GM19324 (cell line): Measurements from ENCODE around the gene TLE3.
A peak's percentile ranks its signal among the peaks of the same experiment; 100 is the strongest.

Source experiments
- ATAC-seq: cut with Tn5 transposase; IDR thresholded peaks from one replicate; pipeline ENCODE4 v1.9.1; 2021; ENCODE audit warnings: mild to moderate bottlenecking, moderate library complexity; ENCODE audit not compliant: unreplicated experiment, low FRiP score

TLE3 gene

DNA sequence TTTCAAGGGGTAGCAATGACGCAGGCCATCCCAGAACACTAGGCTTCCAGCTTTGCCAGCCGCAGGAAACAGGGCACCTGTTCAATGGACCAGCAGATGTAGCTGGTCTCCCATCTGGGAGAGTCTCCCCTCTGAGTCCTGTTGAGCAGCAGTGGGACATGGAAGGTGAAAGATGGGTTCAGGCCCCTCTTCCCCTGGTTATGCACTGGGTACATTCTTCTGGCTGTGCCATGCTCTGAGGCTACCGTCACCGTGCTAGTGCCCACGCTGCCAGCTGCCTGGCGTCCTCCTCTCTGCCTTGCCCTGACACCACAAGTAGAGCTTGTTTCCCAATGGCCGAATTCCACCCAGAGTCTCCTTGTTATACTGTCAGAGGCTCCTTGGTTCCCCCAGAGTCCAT lies 63.1 kb downstream of the TLE3 start:
- ATAC-seq: no peak

DNA sequence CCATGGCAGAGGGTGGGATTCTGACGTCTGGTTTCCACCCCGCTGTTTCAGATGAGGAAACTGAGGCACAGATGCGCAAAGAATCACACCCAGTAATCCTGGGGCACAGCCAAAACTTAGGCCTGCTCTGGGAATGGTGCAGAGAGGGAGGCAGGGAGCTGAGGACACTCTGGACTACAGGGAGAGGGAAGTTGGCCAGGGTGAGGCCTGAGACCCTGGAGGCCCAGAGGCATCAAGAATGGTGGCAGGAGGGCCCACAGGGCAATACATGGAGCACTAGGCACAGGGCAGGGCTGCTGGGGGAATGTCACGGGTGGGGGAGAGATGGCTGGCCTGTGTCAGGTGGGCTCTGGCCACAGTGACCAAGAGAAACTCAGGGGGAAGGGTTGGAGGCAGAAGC lies 63.6 kb downstream of the TLE3 start:
- ATAC-seq: no peak

DNA sequence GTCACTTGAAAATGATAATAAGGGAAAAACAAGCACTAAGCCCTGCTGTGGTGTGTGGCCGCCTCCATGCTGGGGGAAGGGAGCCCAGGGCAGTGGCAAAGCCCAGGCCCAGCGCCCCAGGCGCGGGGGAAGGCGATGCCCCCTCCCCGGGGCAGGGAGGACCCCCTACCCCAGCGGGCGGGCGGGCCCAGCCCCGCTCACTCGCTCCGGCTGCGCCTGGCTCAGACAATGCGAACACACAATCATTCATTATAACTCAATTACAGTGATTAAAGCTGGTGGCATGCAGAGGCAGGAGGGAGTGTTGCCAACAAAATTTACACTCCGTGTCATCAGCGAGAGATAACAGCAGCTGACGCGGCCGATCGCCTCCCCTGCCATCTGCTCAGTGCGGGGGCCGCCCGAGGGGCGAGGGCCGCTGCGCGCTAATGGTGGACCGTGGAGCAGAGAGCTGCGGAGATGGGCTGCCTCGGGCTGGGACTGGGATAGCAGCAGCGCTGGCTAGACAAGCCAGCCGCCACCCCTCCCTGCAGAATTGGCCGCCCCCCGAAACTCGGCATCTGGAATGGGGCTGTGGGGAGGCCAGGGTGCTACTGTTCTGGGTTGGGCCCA lies 64.1 kb downstream of the TLE3 start:
- ATAC-seq: no peak

DNA sequence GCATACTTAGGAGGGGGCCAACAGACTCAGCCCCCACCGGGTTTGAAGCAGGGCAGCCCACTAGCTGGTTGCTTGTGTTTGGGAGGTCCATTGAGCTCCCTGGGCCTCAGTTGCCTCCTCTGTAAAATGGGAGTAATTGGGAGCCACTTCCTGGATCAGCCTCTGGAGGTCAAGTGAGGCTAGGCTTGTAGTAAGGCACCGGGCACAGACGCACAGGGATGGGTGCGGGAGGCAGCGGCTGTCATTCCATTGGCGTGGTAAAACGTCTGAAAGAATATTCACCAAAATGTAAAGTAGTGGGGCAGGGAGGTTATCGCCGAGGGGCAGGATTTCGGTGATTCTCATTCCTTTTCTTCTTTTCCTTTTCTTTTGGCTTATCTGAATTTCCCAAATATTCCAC lies 64.6 kb downstream of the TLE3 start:
- ATAC-seq: no peak

DNA sequence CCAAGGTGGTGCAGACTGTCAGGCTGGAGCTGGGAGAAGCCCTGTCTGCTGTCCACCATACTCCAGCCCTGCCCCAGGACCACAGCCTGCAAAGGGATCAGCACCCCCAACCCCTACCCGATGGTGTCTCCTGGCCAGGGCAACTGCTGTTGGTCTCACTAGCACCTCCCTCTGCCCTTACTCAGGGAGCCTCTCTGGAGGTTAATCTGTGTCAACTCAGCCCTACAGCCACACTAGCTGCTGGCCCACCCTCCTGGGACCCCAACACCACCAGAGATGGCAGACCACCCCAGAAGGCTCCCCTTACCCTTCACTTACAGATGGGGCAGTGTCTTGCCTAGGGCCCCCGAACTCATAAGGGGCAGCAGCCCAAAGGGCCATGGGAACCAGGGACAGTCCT lies 65.2 kb downstream of the TLE3 start:
- ATAC-seq: no peak

DNA sequence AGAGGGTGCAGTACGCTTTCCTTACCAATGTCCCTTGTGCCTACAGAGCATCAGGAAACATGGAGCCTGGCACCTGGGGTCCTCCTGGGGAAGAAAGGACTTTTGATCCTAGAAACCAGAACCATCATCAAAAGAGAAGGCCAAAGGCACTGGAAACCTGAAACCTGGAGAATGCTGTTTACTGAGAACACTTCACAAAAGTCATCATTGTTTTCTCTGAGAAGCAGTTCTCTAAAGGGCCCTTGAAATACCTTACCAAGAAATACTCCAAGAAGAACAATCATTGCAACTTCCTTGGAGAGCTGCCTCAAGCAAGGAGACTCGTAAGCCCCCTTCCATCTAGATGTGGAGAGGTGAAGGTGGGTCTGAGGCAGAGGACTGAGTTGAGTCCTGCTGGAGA lies 66.0 kb downstream of the TLE3 start:
- ATAC-seq: no peak

DNA sequence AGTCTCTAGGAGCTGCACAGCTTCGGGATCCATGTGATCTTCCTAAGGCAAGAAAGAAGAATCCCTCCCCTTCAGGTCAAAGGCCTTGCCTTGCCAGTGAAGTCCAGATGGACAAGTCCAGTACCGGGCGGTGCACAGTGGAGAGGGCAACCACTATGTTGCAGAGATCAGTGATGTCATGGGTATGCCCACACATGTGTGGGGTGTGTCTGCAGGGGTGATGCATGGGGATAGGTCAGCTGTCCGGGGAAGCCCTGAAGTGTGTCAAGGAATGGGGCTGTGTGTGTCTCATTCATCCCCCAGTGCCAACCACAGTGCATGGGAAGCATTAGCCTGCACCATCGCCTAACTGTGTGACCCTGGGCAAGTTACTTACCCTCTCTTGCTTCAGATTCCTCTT lies 66.5 kb downstream of the TLE3 start:
- no peak for ATAC-seq

DNA sequence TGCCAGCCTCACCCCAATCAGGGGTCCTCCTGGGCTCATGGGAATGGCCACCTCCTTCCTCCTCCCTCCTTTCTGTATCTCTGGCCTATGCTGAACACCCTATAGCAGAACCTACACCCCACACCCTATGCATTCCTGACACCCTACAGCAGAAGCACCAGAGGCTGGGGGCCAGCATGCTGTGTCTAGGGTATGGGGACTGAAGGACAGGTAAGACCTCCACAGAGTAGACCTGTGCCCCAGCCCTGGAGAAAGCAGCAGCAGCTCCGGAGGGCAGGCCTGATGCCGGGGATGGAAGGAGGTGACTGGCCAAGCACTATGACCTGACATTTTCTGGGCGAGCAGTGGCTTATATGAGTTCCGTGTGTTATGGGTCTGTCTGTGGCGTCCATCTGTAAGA lies 66.9 kb downstream of the TLE3 start:
- no peak for ATAC-seq

DNA sequence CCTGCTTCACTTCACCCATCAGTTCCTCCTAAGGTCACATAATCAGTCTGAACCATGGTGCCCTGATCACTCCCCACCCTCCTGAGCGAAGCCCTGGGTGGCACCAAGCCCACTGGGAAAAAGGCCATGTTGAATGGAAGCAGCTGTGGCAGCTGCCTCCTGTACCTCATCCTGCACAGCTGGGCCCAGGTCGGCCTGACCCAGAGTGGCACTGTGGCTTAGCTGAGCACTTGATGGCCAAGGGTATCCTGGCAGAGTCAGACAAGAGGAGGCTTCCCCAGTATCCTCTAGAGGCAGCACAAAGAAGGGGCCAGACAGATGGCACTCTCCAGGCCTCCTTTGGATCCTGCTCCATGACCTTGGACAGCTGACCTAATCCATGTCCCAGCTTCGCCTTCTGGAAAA lies 68.4 kb downstream of the TLE3 start:
- no peak for ATAC-seq

DNA sequence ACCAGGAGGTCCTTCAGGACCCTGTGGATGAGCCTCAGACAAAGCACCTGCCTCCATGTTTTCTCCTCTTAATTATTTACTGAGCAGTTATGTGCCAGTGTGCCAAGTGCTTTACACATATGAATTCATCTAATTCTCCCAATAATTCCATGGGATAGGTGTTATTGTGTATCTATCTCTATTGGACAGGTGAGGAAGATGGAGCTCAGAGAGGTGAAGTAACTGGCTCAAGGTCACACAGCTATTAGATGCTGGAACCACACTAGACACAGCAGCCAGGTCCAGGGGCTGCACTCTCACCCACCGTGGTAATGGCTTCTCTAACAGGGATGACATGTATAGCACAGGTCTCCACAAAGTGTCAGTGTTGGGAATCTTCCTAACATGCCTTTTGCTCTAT lies 70.2 kb downstream of the TLE3 start:
- ATAC-seq: no peak

DNA sequence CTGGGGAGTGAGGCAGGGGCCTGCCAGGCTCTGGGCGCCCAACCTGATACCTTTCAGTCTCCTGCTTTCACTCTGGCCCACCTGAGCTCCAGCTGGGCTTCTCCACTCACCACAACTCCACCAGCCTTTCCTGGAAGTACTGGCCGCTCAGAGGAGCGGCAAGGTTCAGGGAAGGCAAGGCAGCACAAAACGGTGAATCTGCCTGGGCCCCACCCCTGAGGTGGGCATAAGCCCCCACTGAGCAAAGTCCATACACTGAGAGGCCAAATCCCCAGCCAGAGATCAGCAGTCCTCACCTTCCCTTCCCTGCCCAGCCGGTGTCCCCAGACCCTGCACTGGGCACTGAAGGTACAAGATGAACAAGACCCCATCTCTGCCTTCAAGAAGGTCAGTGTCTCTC lies 70.7 kb downstream of the TLE3 start:
- no peak for ATAC-seq

DNA sequence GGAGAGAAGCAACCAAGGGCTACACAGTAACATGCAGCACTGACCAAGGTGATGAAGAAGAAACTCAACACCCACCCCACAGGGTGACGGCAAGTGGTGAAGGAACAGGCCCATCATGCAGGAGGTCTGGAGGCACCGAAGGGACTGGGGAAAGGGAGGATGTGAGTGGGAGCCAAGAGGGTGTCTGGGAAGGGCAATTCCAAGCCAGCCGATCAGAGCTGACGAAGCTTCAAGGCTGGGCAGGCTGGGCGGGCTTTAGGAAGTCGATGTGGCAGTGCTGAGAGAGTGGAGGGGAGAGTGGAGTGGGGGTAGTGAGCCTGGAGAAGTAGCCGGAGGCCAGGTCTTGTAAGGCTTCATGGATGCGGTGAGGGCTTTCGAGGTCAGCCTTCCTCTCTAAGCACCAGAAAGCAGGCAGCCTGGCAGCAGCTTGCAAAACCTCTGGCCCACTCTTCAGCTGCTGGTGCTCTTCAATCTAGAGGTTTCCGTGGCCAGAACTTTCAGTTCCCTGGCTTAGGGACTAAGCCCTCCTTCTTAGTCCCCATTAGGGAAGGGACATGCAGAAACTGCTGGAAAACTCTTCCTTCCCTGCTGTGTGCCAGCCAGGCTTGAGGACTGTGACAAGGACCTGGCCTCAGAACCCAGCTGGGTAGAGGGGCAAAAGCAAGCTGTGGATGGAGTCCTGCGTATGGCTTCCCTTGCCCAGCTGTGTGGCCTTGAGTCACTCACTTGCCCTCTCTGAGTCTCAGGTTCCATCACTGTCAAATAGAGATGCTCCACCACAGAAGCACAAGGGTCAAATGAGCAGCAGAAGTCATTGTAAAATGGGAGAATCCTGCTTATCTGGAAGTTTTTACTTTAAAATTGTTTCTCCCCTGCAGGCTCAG lies 72.1 kb downstream of the TLE3 start:
- no peak for ATAC-seq

DNA sequence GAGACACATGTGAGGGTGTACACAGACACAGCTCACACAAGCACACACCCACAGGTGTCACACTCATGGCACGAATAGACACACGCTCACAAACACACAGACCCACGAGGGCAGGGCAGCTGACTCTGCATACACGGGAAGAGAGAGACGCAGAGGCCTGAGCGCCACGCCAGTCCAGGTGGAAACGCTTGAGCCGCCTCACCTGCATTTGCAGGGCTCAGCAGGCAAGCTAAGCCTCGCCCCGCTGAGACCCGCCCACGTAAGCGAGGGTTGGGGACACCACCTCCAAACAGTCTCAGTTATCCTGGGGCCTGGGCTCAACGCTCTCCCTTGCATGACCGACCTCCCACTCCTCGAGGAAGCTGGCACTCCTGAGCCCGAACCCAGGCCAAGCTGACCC lies 73.2 kb downstream of the TLE3 start:
- ATAC-seq: no peak

DNA sequence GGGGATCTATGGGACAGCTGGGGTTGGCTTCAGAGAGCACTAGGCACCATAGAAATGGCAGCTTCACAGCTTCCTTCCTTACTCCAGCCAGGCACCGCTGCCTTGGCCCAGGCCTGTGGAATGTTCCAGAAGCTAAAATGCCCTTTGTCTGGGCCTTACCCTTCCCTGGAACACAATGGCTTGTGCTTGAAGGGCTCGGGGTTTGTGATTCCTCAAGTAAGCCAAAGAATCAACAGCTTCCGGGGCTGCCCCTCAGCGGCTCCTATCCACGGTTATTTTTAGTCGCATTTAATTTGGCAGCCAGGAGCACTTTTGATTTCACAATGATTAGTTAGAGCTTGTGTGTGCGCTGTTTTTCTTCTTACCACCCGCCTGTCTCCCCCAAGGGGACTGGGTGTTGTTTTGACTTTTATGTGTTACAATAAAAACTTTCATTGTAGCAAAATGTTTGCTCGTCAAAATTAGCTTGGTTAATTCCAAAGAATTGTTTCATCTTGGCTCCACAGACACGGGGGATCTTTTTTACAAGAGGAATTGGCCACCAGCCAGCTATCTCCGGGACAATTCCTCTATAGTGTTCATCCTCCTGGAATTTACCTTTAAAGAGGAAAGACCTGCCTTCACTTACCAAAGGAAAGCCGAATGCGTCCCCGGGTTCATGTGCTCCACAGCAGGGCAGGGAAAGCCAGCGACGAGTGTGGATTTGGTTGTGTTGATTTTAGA lies 73.8 kb downstream of the TLE3 start:
- ATAC-seq: no peak

DNA sequence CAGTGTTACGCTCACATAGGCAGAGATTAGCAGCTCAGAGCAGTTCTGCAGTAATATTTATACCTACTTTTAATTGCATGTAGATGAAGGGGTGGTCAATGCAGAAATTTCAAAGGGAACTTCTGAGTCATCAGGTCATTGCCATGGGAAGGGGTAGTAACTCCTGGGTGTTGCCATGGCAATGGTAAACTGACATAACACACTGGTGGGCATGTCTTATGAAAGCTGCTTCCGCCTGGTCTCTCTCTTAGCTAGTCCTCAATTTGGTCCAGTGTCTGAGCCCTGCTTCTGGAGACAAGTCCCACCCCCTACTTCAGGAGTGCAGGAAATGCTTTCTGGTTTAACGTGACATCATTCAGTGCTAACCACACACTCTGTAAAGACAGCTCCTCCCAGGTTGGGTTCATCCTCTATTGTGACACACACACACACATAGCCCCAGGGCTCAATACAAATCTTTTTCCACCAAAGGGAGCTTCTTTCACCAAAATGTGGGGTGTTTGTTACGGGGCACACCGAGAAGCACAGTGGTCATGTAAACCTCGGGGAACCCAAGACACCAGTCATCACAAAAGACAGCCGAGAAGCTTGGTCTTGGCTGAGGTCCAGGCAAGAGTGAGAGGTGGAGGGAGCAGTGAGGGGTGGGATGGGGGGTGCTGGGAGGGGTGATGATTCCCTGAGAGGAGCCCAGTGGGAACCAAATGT lies 74.5 kb downstream of the TLE3 start:
- peak; percentile 60 for ATAC-seq

DNA sequence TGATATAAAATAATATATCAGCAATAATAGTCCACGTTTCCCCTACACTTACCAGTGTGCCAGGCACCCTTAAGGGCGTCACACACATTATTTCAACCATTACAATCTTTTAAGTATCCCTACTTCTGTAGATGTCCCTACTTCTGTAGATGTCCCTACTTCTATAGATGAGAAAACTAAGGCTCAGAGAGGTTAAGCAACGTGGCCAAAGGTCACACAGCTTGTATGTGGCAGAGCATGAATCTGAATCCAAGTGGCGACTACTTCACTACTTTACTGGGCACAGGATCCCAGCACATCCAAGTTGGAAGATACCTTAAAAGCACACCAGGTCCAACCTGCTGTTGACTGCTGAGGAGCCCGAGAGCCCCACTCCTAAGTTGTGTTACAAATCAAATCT lies 77.5 kb downstream of the TLE3 start:
- no peak for ATAC-seq

DNA sequence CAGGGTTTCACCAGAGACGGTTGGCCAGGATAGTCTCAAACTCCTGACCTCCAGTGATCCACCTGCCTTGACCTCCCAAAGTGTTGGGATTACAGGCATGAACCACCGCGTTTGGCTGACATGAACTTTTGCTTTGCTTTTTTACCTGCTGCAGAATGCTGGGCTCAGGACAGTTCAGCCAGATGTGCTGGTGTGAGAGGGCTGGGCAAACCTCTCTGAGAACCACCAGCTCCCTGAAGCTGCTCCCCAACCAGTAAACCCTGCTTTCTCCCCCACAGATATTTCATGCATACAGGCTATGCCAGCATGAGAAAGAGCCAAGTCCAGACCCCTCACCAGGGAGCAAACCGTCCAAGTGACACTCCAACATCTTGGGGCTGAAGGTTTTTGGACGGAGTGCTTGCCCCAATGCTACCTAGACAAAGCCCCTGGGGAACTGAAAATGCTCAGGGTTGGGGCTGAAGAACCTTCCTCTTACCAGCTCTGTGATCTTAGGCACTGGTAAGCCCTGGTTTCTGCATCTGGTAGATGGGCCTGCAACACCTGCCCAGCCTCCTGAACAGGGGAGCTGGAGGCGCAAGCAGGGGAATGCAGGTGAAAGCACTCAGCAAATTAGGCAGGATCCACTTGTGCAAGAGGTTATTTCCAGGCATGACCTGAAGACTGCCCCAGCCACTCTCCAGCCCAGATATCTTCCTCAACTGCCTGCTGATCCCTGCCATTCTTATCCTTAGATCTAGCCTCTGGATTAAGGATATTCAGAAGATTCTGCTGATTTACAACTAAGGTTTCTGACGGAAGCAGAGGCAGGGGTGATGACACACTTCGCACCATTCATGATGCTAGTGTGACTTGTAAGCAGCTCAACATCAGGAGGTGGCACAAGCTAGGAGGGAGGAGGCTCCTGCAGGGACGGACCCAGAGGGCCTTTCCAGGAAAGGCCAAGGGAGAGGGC lies 78.8 kb downstream of the TLE3 start:
- no peak for ATAC-seq

DNA sequence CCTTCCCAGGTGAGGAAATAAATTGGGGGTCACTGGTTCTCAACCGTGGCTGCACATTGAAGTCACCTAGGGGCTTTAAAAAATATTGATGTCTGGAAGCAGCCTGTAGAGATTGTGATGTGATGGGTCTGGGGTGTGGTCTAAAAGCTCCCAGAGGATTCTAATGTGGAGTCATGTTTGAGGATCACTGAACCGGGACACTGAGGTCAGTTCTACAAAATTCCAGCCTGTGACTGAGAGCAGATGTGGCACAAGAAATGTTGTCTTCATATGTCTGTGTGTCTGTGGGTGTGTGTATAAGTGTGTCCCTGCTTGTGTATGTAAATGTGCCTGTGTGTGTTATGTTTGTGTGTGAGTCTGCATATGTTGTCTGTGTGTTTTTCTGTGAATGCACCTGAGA lies 79.9 kb downstream of the TLE3 start:
- ATAC-seq: no peak

DNA sequence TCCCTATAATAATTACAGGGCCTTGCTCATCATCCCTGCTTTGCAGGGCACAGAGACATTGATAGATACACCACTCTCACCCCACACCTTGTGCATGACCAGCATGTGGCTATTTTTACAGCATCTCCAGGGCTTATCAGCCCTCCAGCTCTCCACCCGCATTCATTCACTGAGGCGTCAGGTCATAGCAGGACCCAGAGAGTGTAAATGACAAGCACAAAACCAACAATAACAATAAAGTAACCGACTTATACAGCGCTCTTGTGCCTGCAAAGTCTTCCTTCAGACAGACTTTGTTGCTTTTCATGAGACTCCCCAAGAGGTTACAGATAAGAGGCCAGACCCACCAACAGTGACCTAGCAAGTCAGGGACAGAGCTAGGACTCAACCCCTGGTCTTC lies 80.7 kb downstream of the TLE3 start:
- ATAC-seq: no peak

DNA sequence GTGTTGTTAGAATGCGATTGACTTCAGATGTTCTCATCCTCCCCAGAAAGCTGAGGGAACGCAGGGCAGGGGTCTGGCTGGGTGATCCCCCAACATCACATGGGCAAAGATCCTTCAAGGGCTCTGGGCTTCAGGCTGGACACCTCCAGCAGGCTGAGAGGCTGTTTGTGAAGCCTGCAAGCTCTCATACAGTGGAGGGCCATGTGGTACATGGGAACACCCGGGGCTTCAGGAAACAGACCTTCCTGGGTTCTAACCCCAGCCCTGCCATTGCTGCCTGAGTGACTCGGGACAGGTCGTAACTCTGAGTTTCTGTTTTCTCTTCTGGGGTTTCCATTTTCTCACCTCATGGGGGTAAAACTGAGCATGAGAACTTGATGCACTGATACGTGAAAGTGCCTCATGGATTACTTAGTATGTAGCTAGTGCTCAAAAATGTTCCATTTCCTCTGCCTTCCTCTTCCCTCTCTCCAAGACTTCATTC lies 81.2 kb downstream of the TLE3 start:
- no peak for ATAC-seq
